ENCODE data around the gene PSD4. TPM values are rescaled to one million over a fixed set of nuclear protein-coding genes. Genes with fewer than 3 reads are reported as not detected.

PSD4 gene
- polyA plus RNA-seq, 1 donor = 21.4 TPM

DNA sequence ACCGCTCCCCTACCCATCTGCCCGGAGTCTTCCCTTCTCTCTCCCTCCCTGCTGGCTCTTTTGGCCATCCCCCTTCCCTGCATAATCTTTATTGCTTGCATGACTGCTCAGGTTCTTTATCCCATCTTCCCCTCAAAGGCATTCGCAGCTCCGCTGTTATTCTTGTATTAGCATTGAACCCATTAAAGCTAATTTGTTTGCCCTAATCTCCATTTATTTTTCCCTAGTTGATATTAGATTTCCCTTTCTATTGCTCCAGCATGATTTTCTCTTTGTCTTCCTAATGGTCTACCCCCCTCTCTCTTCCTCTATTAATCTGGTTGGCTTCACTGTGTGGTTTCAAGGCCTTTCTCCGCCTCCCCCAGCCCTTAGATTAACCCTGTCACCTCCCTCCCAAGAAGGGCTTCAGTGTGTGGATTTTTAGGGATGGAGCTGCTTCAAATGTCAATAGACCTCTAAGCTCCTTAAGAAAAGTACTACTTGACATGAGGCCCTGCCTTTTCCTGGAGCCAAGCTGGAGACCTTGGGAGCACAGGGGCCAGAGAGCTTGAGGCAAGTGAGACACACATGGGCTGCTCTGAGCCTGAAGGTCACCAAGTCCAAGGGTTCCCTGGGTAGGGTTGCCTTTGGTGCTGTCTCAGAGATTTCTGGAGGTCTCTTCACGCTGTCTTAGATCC, 84.8 kb downstream of the PSD4 start:
- WGBS (ENCODE audit: insufficient coverage, low lambda C conversion rate) = 90% methylated on average over 4 of the region's 6 CpGs
- H3K9me3 ChIP-seq (ENCODE audit: control insufficient read depth, low read depth, low read length) = no peaks in the 10 kb centered on the region
- H3K27ac ChIP-seq (ENCODE audit: low read length) = no peak overlapping the region
- H3K36me3 ChIP-seq (ENCODE audit: control insufficient read depth, insufficient read depth, low read length) = no peaks in the 10 kb centered on the region
- DNase-seq = no peak
- H3K4me1 ChIP-seq (ENCODE audit: control insufficient read depth, insufficient read depth, low read length) = no peaks in the 10 kb centered on the region
- H3K4me3 ChIP-seq (ENCODE audit: low read length) = no peak overlapping the region
- no peaks in the 10 kb centered on the region for H3K27me3 ChIP-seq (ENCODE audit: control insufficient read depth, insufficient read depth, low read length)

Other genes with a start within 250 kb of the PSD4 start
- 0.51 TPM for gene IL36G, start 196.0 kb upstream of the PSD4 start, polyA plus RNA-seq
- not detected for gene IL36A, start 168.5 kb upstream of the PSD4 start, polyA plus RNA-seq
- gene IL36B, start 121.1 kb upstream of the PSD4 start, polyA plus RNA-seq = not detected
- not detected for gene IL36RN, start 114.8 kb upstream of the PSD4 start, polyA plus RNA-seq
- gene IL1F10, start 106.0 kb upstream of the PSD4 start, polyA plus RNA-seq = not detected
- gene IL1RN, start 46.4 kb upstream of the PSD4 start, polyA plus RNA-seq = 0.39 TPM
- gene PAX8, start 105.0 kb downstream of the PSD4 start, polyA plus RNA-seq = 2.1 TPM

All from large intestine (tissue), 3 donors.